HepG2 (cell line): ENCODE data around the gene PYURF. TPM values are rescaled to one million over a fixed set of nuclear protein-coding genes. Genes with fewer than 3 reads are reported as not detected.

Source experiments
- ATAC-seq: fragments of 200-7000 bp; cut with Tn5 transposase; 3 replicates; pipeline ENCODE4 v1.9.1; 2020; ENCODE audit warnings: mild to moderate bottlenecking, moderate library complexity
- BruUV-seq: library from RNA; stranded (reverse); fragments of 400-500 nt; replicated peaks from 2 replicates; lab custom pipeline; 2021; lab: Mats Ljungman, UMichigan
- CTCF ChIA-PET: fragments of 300-600 bp; formaldehyde crosslinking; extraction: SDS; loops from one replicate; lab custom pipeline; 2021; ENCODE audit warnings: low total read pairs, inconsistent platforms, low intra/inter-chr PET ratio; lab: Yijun Ruan, JAX
- POLR2A ChIA-PET: fragments of 350-600 bp; sonication (Branson Sonifier 250); formaldehyde crosslinking; loops from one replicate; lab custom pipeline; 2020; ENCODE audit warnings: antibody characterized with exemption, inconsistent platforms; lab: Yijun Ruan, JAX
- DNase-seq: peaks from one replicate; pipeline ENCODE4 v3.0.0-alpha.2; 2015; ENCODE audit warnings: low spot score
- FAIRE-seq: peaks from 3 replicates; lab custom pipeline; 2011; peaks lifted over from hg19 to GRCh38; lab: Jason Lieb, UNC
- H2AFZ ChIP-seq: one replicate; pipeline ENCODE4 v1.6.1; 2011; ENCODE audit warnings: low read length, inconsistent platforms
- H3K27ac ChIP-seq: fragments of 300-600 bp; 3 replicates; pipeline ENCODE4 v1.8.0; 2011; ENCODE audit warnings: mixed run types, mild to moderate bottlenecking, mixed read lengths, low read length, inconsistent platforms; ENCODE audit not compliant: insufficient read depth; ENCODE audit errors: extremely low read length
- H3K27me3 ChIP-seq, 2 experiments: fragments of 200-600 bp in 1 of 2; 2 replicates in 1 of 2; 3 replicates in 1 of 2; pipeline versions ENCODE4 v1.6.0 to v1.8.0; 2011; ENCODE audit warnings: low read length in 2 of 2, mild to moderate bottlenecking in 2 of 2, moderate library complexity in 2 of 2, inconsistent platforms in 1 of 2; ENCODE audit not compliant: insufficient read depth in 2 of 2, control insufficient read depth in 1 of 2
- H3K36me3 ChIP-seq, 2 experiments: fragments of 200-600 bp in 1 of 2; replicated peaks in 1 of 2; 2 replicates in 1 of 2; 3 replicates in 1 of 2; pipeline versions ENCODE4 v1.5.1 to v1.8.0; 2011; ENCODE audit warnings: low read length in 2 of 2, inconsistent platforms in 1 of 2; ENCODE audit not compliant: insufficient read depth in 2 of 2, control insufficient read depth in 1 of 2
- H3K4me1 ChIP-seq: 2 replicates; pipeline ENCODE4 v1.5.1; 2012; ENCODE audit warnings: low read length, inconsistent platforms; ENCODE audit not compliant: insufficient read depth
- H3K4me2 ChIP-seq: 2 replicates; pipeline ENCODE4 v1.6.0; 2011; ENCODE audit warnings: low read depth, low read length, inconsistent platforms
- H3K4me3 ChIP-seq, 3 experiments: fragments of 200-600 bp in 1 of 3; sonication (generic), shearing (Covaris generic) in 1 of 3; replicated peaks in 1 of 3; 2 replicates each; pipeline ENCODE4 v1.5.1; 2011 to 2016; ENCODE audit warnings: low read length in 3 of 3, inconsistent platforms in 2 of 3, low read depth in 2 of 3, mild to moderate bottlenecking in 2 of 3, control low read depth in 1 of 3, mixed read lengths in 1 of 3; ENCODE audit not compliant: insufficient read depth in 1 of 3
- H3K79me2 ChIP-seq: one replicate; pipeline ENCODE4 v1.6.1; 2011; ENCODE audit warnings: low read length, inconsistent platforms; ENCODE audit not compliant: insufficient read depth
- H3K9ac ChIP-seq: 2 replicates; pipeline ENCODE4 v1.6.0; 2011; ENCODE audit warnings: mild to moderate bottlenecking, low read depth, low read length, inconsistent platforms; ENCODE audit not compliant: insufficient read depth
- H3K9me3 ChIP-seq: 2 replicates; pipeline ENCODE4 v1.5.1; 2012; ENCODE audit warnings: mild to moderate bottlenecking, low read length
- H4K20me1 ChIP-seq: 2 replicates; pipeline ENCODE4 v1.6.0; 2011; ENCODE audit warnings: inconsistent platforms, mild to moderate bottlenecking, low read length, moderate library complexity; ENCODE audit not compliant: insufficient read depth
- BCL6 ChIP-seq: IDR thresholded peaks from 2 replicates; pipeline ENCODE4 v1.6.1; 2016; ENCODE audit warnings: missing genetic modification reagents, missing compliant biosample characterization
- NR2F2 ChIP-seq: IDR thresholded peaks from 2 replicates; pipeline ENCODE4 v1.6.1; 2012; ENCODE audit warnings: low read depth, inconsistent platforms, borderline replicate concordance
- SETDB1 ChIP-seq: sonication (generic); formaldehyde crosslinking; IDR thresholded peaks from 2 replicates; pipeline ENCODE4 v1.5.1; 2020; ENCODE audit warnings: missing genetic modification reagents, mild to moderate bottlenecking, borderline replicate concordance
- TEAD3 ChIP-seq: optimal IDR thresholded peaks from 2 replicates; pipeline ENCODE3; 2016; ENCODE audit warnings: borderline replicate concordance
- ZBTB42 ChIP-seq: sonication (generic); formaldehyde crosslinking; IDR thresholded peaks from 2 replicates; pipeline ENCODE4 v1.5.0; 2020; ENCODE audit warnings: mild to moderate bottlenecking, missing genetic modification reagents
- WGBS: methylation state at CpG from one replicate; pipeline ENCODE4 v1.1.6; 2017; ENCODE audit warnings: low lambda C conversion rate; 5-methylcytosine and 5-hydroxymethylcytosine counted together
- in situ Hi-C: cut with HindIII; loops from 2 replicates; pipeline ENCODE4 v1.10.0; 2017; ENCODE audit warnings: low pct_unique_long_range_greater_than_20kb; ENCODE audit not compliant: extremely low pct_ligation_motif_present
- intact Hi-C: fragments of 100-400 bp; cut with micrococcal nuclease; formaldehyde crosslinking; loops from one replicate; pipeline ENCODE4 v1.10.0; 2022; ENCODE audit not compliant: unreplicated experiment
- polyA plus RNA-seq, 8 experiments: library from polyadenylated mRNA; depleted of rRNA in 3 of 8; stranded (reverse) in 7 of 8; unstranded in 1 of 8; fragments of >200 nt; fragmentation: Illumina TruSeq in 4 of 8; extraction: Trizol in 4 of 8; gene quantifications; 2 replicates each; pipeline versions ENCODE4 v1.2.1 to v1.2.3, GENCODE V29; 2011 to 2016; ENCODE audit warnings: low read depth in 4 of 8, missing spikeins in 1 of 8, mixed read lengths in 1 of 8; ENCODE audit not compliant: insufficient read depth in 1 of 8
- total RNA-seq, 5 experiments: library from RNA; depleted of rRNA; stranded (reverse); fragments of >200 nt; fragmentation: Illumina TruSeq; extraction: Trizol; gene quantifications; 2 replicates each; pipeline ENCODE4 v1.2.3, GENCODE V29; 2016; ENCODE audit warnings: low read depth in 1 of 5
- TF ChIP-seq, protein P1 (sequence below): sonication (generic); formaldehyde crosslinking; IDR thresholded peaks from 2 replicates; pipeline ENCODE4 v1.4.0; 2020; ENCODE audit warnings: missing genetic modification reagents
- TF ChIP-seq, protein P2 (sequence below): IDR thresholded peaks from 2 replicates; pipeline ENCODE4 v1.6.1; 2016; ENCODE audit warnings: missing compliant biosample characterization, missing genetic modification reagents, borderline replicate concordance

PYURF gene
- total and polyA plus RNA-seq, 2 of the 13 experiments (the other 11 are each of a cell fraction or from before 2014, with no cell fraction given), result 59.9 to 95.2 TPM

DNA sequence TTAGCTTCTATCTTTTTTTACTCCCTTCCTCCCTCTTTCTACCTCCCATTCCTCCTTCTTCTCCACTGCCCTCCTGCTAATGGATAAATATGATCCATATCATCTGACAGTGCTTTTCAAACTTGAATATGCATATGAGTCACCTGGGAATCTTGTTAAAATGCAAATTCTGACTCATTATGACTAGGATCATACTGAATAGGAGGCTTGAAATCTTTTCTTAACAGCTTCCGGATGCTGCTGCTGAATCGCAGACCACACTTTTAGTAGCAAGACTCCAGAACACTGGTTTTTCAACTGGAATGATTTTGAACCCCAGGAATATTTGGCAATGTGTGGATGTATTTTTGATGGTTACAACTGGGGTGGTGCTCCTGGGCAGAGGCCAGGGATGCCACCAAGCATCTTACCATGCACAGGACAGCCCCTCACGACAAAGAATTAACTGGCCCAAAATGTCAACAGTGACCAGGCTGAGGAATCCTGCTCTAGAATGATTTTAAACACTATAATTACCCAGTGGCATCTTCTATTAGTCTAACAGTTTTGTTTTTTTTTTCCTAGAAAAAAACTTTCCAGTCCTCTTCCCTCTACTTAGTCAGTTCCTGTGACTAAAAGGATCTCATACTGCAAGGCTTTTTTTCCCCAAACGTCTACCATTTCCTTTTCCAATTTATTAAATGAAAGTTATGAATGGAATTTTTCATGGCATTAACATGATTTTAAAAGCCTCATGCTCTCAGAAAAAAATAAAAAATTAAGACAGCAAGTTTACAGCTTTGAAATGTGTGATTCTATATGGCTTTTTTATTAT is 10.6 kb upstream of the PYURF start (continued):
- TF ChIP-seq TEAD3, result no peak

DNA sequence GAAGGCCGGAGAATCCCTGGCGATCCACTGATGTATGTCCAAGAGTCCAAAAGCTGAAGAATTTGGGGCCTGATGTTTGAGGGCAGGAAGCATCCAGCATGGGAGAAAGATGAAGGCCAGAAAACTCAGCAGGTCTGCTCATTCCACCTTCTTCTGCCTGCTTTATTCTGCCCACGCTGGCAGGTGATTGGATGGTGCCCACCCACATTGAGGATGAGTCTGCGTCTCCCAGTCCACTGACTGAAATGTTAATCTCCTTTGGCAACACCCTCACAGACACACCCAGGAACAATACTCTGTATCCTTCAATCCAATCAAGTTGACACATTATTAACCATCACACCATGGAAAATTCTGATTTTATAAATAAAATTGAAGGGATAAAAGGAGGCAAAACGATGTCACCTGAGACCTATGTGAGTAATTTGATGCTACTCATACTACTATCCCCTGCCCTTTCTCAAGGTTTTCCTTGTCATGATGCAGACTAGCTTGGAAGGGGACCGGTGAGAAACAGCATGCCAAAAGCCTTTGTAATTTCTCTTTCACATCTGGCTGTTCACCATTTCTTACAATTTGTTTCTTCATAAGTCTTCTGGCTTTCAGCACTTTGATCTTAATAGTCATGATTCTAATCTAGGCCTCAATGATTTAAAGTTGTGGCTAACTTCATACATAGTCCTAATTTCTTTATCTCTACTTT is 9.7 kb upstream of the PYURF start:
- intact Hi-C loops (no loop called here), in situ Hi-C loops (loop anchor here (10.0 to 25.0 kb wide), 2 partner anchors 279 to 492 kb away; no protein-coding TSS in a partner anchor)
- DNase-seq (no peak), FAIRE-seq (no peak), ATAC-seq (no peak)
- no peak overlapping the region for H3K4me3 ChIP-seq
- no peaks in the 10 kb centered on the region for H3K9me3 ChIP-seq
- H3K79me2 ChIP-seq, result no peaks in the 10 kb centered on the region
- ChIA-PET CTCF (no interaction called here), POLR2A (no interaction called here)
- no peak overlapping the region for H3K27ac ChIP-seq
- H3K9ac ChIP-seq, result no peak overlapping the region
- 48% methylated on average over 6 of the region's 6 CpGs for WGBS
- TF ChIP-seq, protein P1, sequence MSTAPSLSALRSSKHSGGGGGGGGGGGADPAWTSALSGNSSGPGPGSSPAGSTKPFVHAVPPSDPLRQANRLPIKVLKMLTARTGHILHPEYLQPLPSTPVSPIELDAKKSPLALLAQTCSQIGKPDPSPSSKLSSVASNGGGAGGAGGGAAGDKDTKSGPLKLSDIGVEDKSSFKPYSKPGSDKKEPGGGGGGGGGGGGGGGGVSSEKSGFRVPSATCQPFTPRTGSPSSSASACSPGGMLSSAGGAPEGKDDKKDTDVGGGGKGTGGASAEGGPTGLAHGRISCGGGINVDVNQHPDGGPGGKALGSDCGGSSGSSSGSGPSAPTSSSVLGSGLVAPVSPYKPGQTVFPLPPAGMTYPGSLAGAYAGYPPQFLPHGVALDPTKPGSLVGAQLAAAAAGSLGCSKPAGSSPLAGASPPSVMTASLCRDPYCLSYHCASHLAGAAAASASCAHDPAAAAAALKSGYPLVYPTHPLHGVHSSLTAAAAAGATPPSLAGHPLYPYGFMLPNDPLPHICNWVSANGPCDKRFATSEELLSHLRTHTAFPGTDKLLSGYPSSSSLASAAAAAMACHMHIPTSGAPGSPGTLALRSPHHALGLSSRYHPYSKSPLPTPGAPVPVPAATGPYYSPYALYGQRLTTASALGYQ (CRISPR knock-in tag), result no peak
- TF ChIP-seq NR2F2 (no peak), ZBTB42 (CRISPR knock-in tag) (no peak), BCL6 (no peak), SETDB1 (no peak)
- TF ChIP-seq, protein P2, sequence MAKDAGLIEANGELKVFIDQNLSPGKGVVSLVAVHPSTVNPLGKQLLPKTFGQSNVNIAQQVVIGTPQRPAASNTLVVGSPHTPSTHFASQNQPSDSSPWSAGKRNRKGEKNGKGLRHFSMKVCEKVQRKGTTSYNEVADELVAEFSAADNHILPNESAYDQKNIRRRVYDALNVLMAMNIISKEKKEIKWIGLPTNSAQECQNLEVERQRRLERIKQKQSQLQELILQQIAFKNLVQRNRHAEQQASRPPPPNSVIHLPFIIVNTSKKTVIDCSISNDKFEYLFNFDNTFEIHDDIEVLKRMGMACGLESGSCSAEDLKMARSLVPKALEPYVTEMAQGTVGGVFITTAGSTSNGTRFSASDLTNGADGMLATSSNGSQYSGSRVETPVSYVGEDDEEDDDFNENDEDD, result no peak
- H3K36me3 ChIP-seq, result no peaks in the 10 kb centered on the region
- H4K20me1 ChIP-seq, result no peaks in the 10 kb centered on the region
- H2AFZ ChIP-seq, result no peak overlapping the region
- H3K4me2 ChIP-seq, result no peak overlapping the region
- H3K27me3 ChIP-seq, result no peaks in the 10 kb centered on the region
- 0 out of 2 replicates have a peak, but pooled peaks cover 3% of the 10 kb centered on the region for H3K4me1 ChIP-seq
- no TSS peak for BruUV-seq
